Measurements from ENCODE around the gene TESPA1.

- no peak for TF ChIP-seq POLR2A (IDR thresholded peaks at IDR 0.05; ENCODE audit: low read length)
- no peak for TF ChIP-seq GATA1 (IDR thresholded peaks at IDR 0.05; ENCODE audit: low read depth, low read length)
Observed at GRCh38 chr12:54961190-54961589, 23.4 kb downstream of the TESPA1 start.

Data from erythroblast (primary cell).